VCaP (cell line): ENCODE results near the gene FMN1.

Experiments
- H3K27ac ChIP-seq: fragments of 450-650 bp; 2 replicates; pipeline ENCODE4 v1.5.1; 2017
- CTCF ChIP-seq: fragments of 450-650 bp; conservative IDR thresholded peaks from 2 replicates; pipeline ENCODE4 v1.5.1; 2017; ENCODE audit warnings: mild to moderate bottlenecking, moderate library complexity

Gene FMN1

GRCh38 chr15:33119865-33120264 is 74.6 kb downstream of the FMN1 start:
- peak overlapping the region; percentile 77 for H3K27ac ChIP-seq
- no peak for TF ChIP-seq CTCF

GRCh38 chr15:33119273-33119672 is 75.2 kb downstream of the FMN1 start:
- TF ChIP-seq CTCF: no peak
- peak overlapping the region; percentile 77 for H3K27ac ChIP-seq

GRCh38 chr15:33116198-33116597 is 78.3 kb downstream of the FMN1 start:
- no peak for TF ChIP-seq CTCF
- H3K27ac ChIP-seq: no peak overlapping the region

- no peak overlapping the region for H3K27ac ChIP-seq
- TF ChIP-seq CTCF: no peak
Measured at GRCh38 chr15:33115191-33115861, 79.2 kb downstream of the FMN1 start.

GRCh38 chr15:33114374-33114717 is 80.2 kb downstream of the FMN1 start:
- H3K27ac ChIP-seq: no peak overlapping the region
- no peak for TF ChIP-seq CTCF

- H3K27ac ChIP-seq: no peak overlapping the region
- no peak for TF ChIP-seq CTCF
Measured at GRCh38 chr15:33113666-33114373, 80.7 kb downstream of the FMN1 start.

- TF ChIP-seq CTCF: no peak
- H3K27ac ChIP-seq: no peak overlapping the region
Measured at GRCh38 chr15:33112541-33113105, 81.9 kb downstream of the FMN1 start.
